Gastroesophageal sphincter (tissue), 3 donors: ENCODE data around the gene AHRR.

Experiments used
- CTCF ChIP-seq, 4 experiments: fragments of 200-600 bp in 2 of 4; fragments of 450-650 bp in 2 of 4; sonication (generic) in 1 of 4; IDR thresholded peaks; one replicate each; pipeline ENCODE4 v1.5.1; 2017 to 2019; ENCODE audit warnings: antibody characterized with exemption in 4 of 4, mild to moderate bottlenecking in 2 of 4, moderate library complexity in 2 of 4
- POLR2A ChIP-seq, 2 donors: fragments of 450-650 bp; IDR thresholded peaks; one replicate each; pipeline ENCODE4 v1.6.1; 2017; ENCODE audit warnings: antibody characterized with exemption in 2 of 2, mild to moderate bottlenecking in 2 of 2, moderate library complexity in 1 of 2
- POLR2AphosphoS5 ChIP-seq: sonication (generic); formaldehyde crosslinking; IDR thresholded peaks from one replicate; pipeline ENCODE4 v1.6.1; 2017; ENCODE audit warnings: antibody characterized with exemption

DNA sequence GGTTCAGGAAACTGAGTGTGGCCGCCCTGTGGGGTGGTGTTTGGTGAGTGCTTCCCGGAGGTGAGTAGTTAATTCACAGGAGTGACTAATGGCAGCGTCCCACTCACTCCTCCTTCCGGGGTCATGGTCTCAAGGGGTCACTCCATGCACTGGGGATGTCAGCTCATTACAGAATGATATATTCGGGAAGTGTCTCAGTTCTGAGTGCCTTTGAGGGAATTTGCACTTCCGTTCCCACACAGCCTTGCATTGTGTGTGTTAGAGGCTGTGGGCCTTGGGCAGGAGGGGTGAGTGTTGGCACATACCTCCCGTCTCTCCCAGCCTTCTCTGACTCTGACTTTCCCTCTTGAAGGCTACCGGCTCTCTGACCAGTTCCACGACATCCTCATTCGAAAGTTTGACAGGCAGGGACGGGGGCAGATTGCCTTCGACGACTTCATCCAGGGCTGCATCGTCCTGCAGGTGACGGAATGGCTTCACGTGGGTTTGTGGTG lies 10.5 kb upstream of the AHRR start:
- no peak for TF ChIP-seq CTCF (IDR thresholded peaks at IDR 0.05)
- TF ChIP-seq POLR2A (IDR thresholded peaks at IDR 0.05), result no peak
- TF ChIP-seq POLR2AphosphoS5, result no peak
